ENCODE results near the gene SLC6A18. TPM values are rescaled to one million over a fixed set of nuclear protein-coding genes. Genes with fewer than 3 reads are reported as not detected.
"Not testable (repeated sequence)": the region's sequence is repeated elsewhere in the genome, so short reads cannot be mapped to it uniquely, and the experiment has no call there.

The SLC6A18 gene
- total RNA-seq, 5 donors from 2014 or later (not counting 1 experiment from before 2014, with no cell fraction given), result not detected

GRCh38 chr5:1282993-1283728 is 58.0 kb downstream of the SLC6A18 start:
- H3K27me3 Mint-ChIP-seq; H3K4me3 Mint-ChIP-seq; H3K9me3 Mint-ChIP-seq; H3K36me3 ChIP-seq (ENCODE audit: control insufficient read depth in 2 of 2, extremely low read depth in 1 of 2, insufficient read depth in 1 of 2, low read length in 1 of 2); POLR2A ChIA-PET; DNase-seq; ATAC-seq (replicated peaks in 1 of 4); H3K4me1 ChIP-seq (ENCODE audit: control insufficient read depth in 1 of 2, extremely low read depth in 1 of 2, insufficient read depth in 2 of 2, low read length in 2 of 2); H3K27ac Mint-ChIP-seq; H3K27me3 ChIP-seq (replicated peaks in 1 of 2; ENCODE audit: control insufficient read depth in 2 of 2, extremely low read depth in 1 of 2, insufficient read depth in 2 of 2, low read length in 1 of 2); H3K4me3 ChIP-seq (ENCODE audit: control insufficient read depth in 1 of 2, extremely low read depth in 1 of 2, low read length in 1 of 2); H3K9me3 ChIP-seq; H3K4me1 Mint-ChIP-seq; H3K27ac ChIP-seq (ENCODE audit: low read length); H3K36me3 Mint-ChIP-seq: not testable (repeated sequence)
- WGBS (ENCODE audit: insufficient coverage), result 90% methylated on average over 16 of the region's 40 CpGs
- CTCF ChIA-PET, result interaction anchor here in 1 of 2 donors (0.7 kb wide), 1 partner anchor 105 kb away, joined by 3 read pairs; no protein-coding TSS in a partner anchor

GRCh38 chr5:1283729-1284041 is 58.5 kb downstream of the SLC6A18 start:
- H3K9me3 ChIP-seq; H3K4me1 Mint-ChIP-seq; H3K9me3 Mint-ChIP-seq; H3K4me1 ChIP-seq (ENCODE audit: control insufficient read depth in 1 of 2, extremely low read depth in 1 of 2, insufficient read depth in 2 of 2, low read length in 2 of 2); H3K36me3 ChIP-seq (ENCODE audit: control insufficient read depth in 2 of 2, extremely low read depth in 1 of 2, insufficient read depth in 1 of 2, low read length in 1 of 2); CTCF ChIA-PET; H3K36me3 Mint-ChIP-seq; H3K27me3 Mint-ChIP-seq; H3K27ac Mint-ChIP-seq; H3K4me3 ChIP-seq (ENCODE audit: control insufficient read depth in 1 of 2, extremely low read depth in 1 of 2, low read length in 1 of 2); H3K27ac ChIP-seq (ENCODE audit: low read length); H3K4me3 Mint-ChIP-seq; ATAC-seq (replicated peaks in 1 of 4); H3K27me3 ChIP-seq (replicated peaks in 1 of 2; ENCODE audit: control insufficient read depth in 2 of 2, extremely low read depth in 1 of 2, insufficient read depth in 2 of 2, low read length in 1 of 2): not testable (repeated sequence)
- WGBS (ENCODE audit: insufficient coverage), result 94% methylated on average over 14 of the region's 16 CpGs
- POLR2A ChIA-PET, result interaction anchor here in 1 of 2 donors (0.9 kb wide), 1 partner anchor 33 kb away, joined by 7 read pairs; no protein-coding TSS in a partner anchor
- DNase-seq, result peak in 1 of 35 experiments; percentile 22

- peaks cover 0 to 13% of the 10 kb centered on the region in 2 experiments for H3K27me3 ChIP-seq (replicated peaks in 1 of 2; ENCODE audit: control insufficient read depth in 2 of 2, extremely low read depth in 1 of 2, insufficient read depth in 2 of 2, low read length in 1 of 2)
- H3K36me3 ChIP-seq (ENCODE audit: control insufficient read depth in 2 of 2, extremely low read depth in 1 of 2, insufficient read depth in 1 of 2, low read length in 1 of 2); H3K9me3 Mint-ChIP-seq; H3K4me3 ChIP-seq (ENCODE audit: control insufficient read depth in 1 of 2, extremely low read depth in 1 of 2, low read length in 1 of 2); H3K36me3 Mint-ChIP-seq; H3K27ac Mint-ChIP-seq; H3K27ac ChIP-seq (ENCODE audit: low read length); ATAC-seq (replicated peaks in 1 of 4); CTCF ChIA-PET; H3K9me3 ChIP-seq; H3K27me3 Mint-ChIP-seq; H3K4me3 Mint-ChIP-seq; H3K4me1 Mint-ChIP-seq; DNase-seq; H3K4me1 ChIP-seq (ENCODE audit: control insufficient read depth in 1 of 2, extremely low read depth in 1 of 2, insufficient read depth in 2 of 2, low read length in 2 of 2): not testable (repeated sequence)
- 88% methylated on average over 13 of the region's 27 CpGs for WGBS (ENCODE audit: insufficient coverage)
- POLR2A ChIA-PET, result interaction anchor here in 1 of 2 donors (0.9 kb wide), 1 partner anchor 34 kb away, joined by 7 read pairs; no protein-coding TSS in a partner anchor
Observed at GRCh38 chr5:1284336-1284970, 59.3 kb downstream of the SLC6A18 start.

- POLR2A ChIA-PET, result no interaction called here
- Mint-ChIP-seq H3K4me3 (no peak overlapping the region), H3K27ac (no peak overlapping the region), H3K27me3 (no peaks in the 10 kb centered on the region), H3K36me3 (no peaks in the 10 kb centered on the region), H3K4me1 (no peaks in the 10 kb centered on the region), H3K9me3 (peaks cover 0 to 5% (median 4%) of the 10 kb centered on the region in 3 donors)
- CTCF ChIA-PET, result no interaction called here
- Histone ChIP-seq H3K36me3 (ENCODE audit: control insufficient read depth in 2 of 2, extremely low read depth in 1 of 2, insufficient read depth in 1 of 2, low read length in 1 of 2) (no peaks in the 10 kb centered on the region), H3K27ac (ENCODE audit: low read length) (no peak overlapping the region), H3K27me3 (replicated peaks in 1 of 2; ENCODE audit: control insufficient read depth in 2 of 2, extremely low read depth in 1 of 2, insufficient read depth in 2 of 2, low read length in 1 of 2) (peaks cover 0 to 13% of the 10 kb centered on the region in 2 experiments), H3K4me1 (ENCODE audit: control insufficient read depth in 1 of 2, extremely low read depth in 1 of 2, insufficient read depth in 2 of 2, low read length in 2 of 2) (no peaks in the 10 kb centered on the region), H3K9me3 (no peaks in the 10 kb centered on the region), H3K4me3 (ENCODE audit: control insufficient read depth in 1 of 2, extremely low read depth in 1 of 2, low read length in 1 of 2) (no peak overlapping the region)
- no peak for DNase-seq
- WGBS (ENCODE audit: insufficient coverage), result 86% methylated on average over 8 of the region's 12 CpGs
- no peak for ATAC-seq (replicated peaks in 1 of 4)
Observed at GRCh38 chr5:1285141-1285540, 60.0 kb downstream of the SLC6A18 start.

GRCh38 chr5:1285883-1286291 is 60.7 kb downstream of the SLC6A18 start:
- 93% methylated on average over 25 of the region's 25 CpGs for WGBS (ENCODE audit: insufficient coverage)
- Mint-ChIP-seq H3K36me3 (no peaks in the 10 kb centered on the region), H3K4me3 (no peak overlapping the region), H3K4me1 (no peaks in the 10 kb centered on the region), H3K27me3 (no peaks in the 10 kb centered on the region), H3K27ac (no peak overlapping the region), H3K9me3 (peaks cover 0 to 5% (median 4%) of the 10 kb centered on the region in 3 donors)
- DNase-seq, result no peak
- Histone ChIP-seq H3K4me3 (ENCODE audit: control insufficient read depth in 1 of 2, extremely low read depth in 1 of 2, low read length in 1 of 2) (no peak overlapping the region), H3K9me3 (no peaks in the 10 kb centered on the region), H3K27ac (ENCODE audit: low read length) (no peak overlapping the region), H3K4me1 (ENCODE audit: control insufficient read depth in 1 of 2, extremely low read depth in 1 of 2, insufficient read depth in 2 of 2, low read length in 2 of 2) (no peaks in the 10 kb centered on the region), H3K36me3 (ENCODE audit: control insufficient read depth in 2 of 2, extremely low read depth in 1 of 2, insufficient read depth in 1 of 2, low read length in 1 of 2) (no peaks in the 10 kb centered on the region), H3K27me3 (replicated peaks in 1 of 2; ENCODE audit: control insufficient read depth in 2 of 2, extremely low read depth in 1 of 2, insufficient read depth in 2 of 2, low read length in 1 of 2) (peaks cover 0 to 8% of the 10 kb centered on the region in 2 experiments)
- ChIA-PET POLR2A (no interaction called here), CTCF (no interaction called here)
- no peak for ATAC-seq (replicated peaks in 1 of 4)

GRCh38 chr5:1288439-1289335 is 63.5 kb downstream of the SLC6A18 start:
- Mint-ChIP-seq H3K27me3 (no peaks in the 10 kb centered on the region), H3K36me3 (no peaks in the 10 kb centered on the region), H3K4me1 (peaks cover 2 to 5% (median 4%) of the 10 kb centered on the region in 3 donors), H3K4me3 (no peak overlapping the region), H3K9me3 (peaks cover 0 to 5% (median 4%) of the 10 kb centered on the region in 3 donors), H3K27ac (no peak overlapping the region)
- peaks cover 0 to 8% of the 10 kb centered on the region in 2 experiments for H3K4me1 ChIP-seq (ENCODE audit: control insufficient read depth in 1 of 2, extremely low read depth in 1 of 2, insufficient read depth in 2 of 2, low read length in 2 of 2)
- ATAC-seq (replicated peaks in 1 of 4), result no peak
- no peak overlapping the region for H3K4me3 ChIP-seq (ENCODE audit: control insufficient read depth in 1 of 2, extremely low read depth in 1 of 2, low read length in 1 of 2)
- H3K27ac ChIP-seq (ENCODE audit: low read length), result no peak overlapping the region
- H3K27me3 ChIP-seq (replicated peaks in 1 of 2; ENCODE audit: control insufficient read depth in 2 of 2, extremely low read depth in 1 of 2, insufficient read depth in 2 of 2, low read length in 1 of 2), result peaks cover 0 to 28% of the 10 kb centered on the region in 2 experiments
- WGBS (ENCODE audit: insufficient coverage), result 93% methylated on average over 27 of the region's 37 CpGs
- DNase-seq, result peak in 2 of 35 experiments; percentile 7 to 14
- CTCF ChIA-PET, result no interaction called here
- POLR2A ChIA-PET, result no interaction called here
- no peaks in the 10 kb centered on the region for H3K36me3 ChIP-seq (ENCODE audit: control insufficient read depth in 2 of 2, extremely low read depth in 1 of 2, insufficient read depth in 1 of 2, low read length in 1 of 2)
- no peaks in the 10 kb centered on the region for H3K9me3 ChIP-seq

Measured in T-cell (primary cell).